SK-N-SH treated with all-trans-retinoic acid at 6 μM for 48 hours (cell line): ENCODE results near the gene LMNA.
"Not testable (repeated sequence)": the region's sequence is repeated elsewhere in the genome, so short reads cannot be mapped to it uniquely, and the experiment has no call there.

Source experiments
- ATAC-seq: fragments of 200-7000 bp; cut with Tn5 transposase; 3 replicates; pipeline ENCODE4 v1.9.1; 2020; ENCODE audit warnings: mild to moderate bottlenecking, moderate library complexity
- ARNTL ChIP-seq: fragments of 450-650 bp; formaldehyde crosslinking; IDR thresholded peaks from 2 replicates; pipeline ENCODE4 v1.5.0; 2020; ENCODE audit warnings: low read depth, mild to moderate bottlenecking, moderate library complexity, borderline replicate concordance
- BACH2 ChIP-seq: fragments of 250-450 bp; sonication (Bioruptor Pico); IDR thresholded peaks from 2 replicates; pipeline ENCODE4 v1.9.0; 2021; ENCODE audit warnings: mild to moderate bottlenecking, borderline replicate concordance
- GLIS3 ChIP-seq: fragments of 250-450 bp; sonication (Bioruptor Pico); IDR thresholded peaks from 2 replicates; pipeline ENCODE4 v1.5.0; 2020; ENCODE audit warnings: mild to moderate bottlenecking, moderate library complexity
- ISL1 ChIP-seq: fragments of 250-450 bp; sonication (Bioruptor Pico); IDR thresholded peaks from 2 replicates; pipeline ENCODE4 v2.1.2; 2022; ENCODE audit warnings: mild to moderate bottlenecking, moderate library complexity
- OSR1 ChIP-seq: fragments of 250-450 bp; sonication (Bioruptor Pico); IDR thresholded peaks from 2 replicates; pipeline ENCODE4 v1.8.0; 2022; ENCODE audit warnings: moderate library complexity, mild to moderate bottlenecking, inconsistent platforms
- PATZ1 ChIP-seq: fragments of 250-450 bp; sonication (Bioruptor Pico); IDR thresholded peaks from 2 replicates; pipeline ENCODE4 v1.8.0; 2020; ENCODE audit warnings: mild to moderate bottlenecking, moderate library complexity, borderline replicate concordance
- POU6F1 ChIP-seq: fragments of 250-450 bp; sonication (Bioruptor Pico); IDR thresholded peaks from 2 replicates; pipeline ENCODE4 v1.8.0; 2021; ENCODE audit warnings: low read depth, mild to moderate bottlenecking, moderate library complexity, borderline replicate concordance
- PPARA ChIP-seq: fragments of 250-450 bp; sonication (Bioruptor Pico); IDR thresholded peaks from 2 replicates; pipeline ENCODE4 v1.5.0; 2020; ENCODE audit warnings: mild to moderate bottlenecking, borderline replicate concordance
- RARB ChIP-seq: fragments of 250-450 bp; sonication (Bioruptor Pico); IDR thresholded peaks from 2 replicates; pipeline ENCODE4 v1.8.0; 2021; ENCODE audit warnings: mild to moderate bottlenecking, moderate library complexity
- SNAI2 ChIP-seq: fragments of 250-450 bp; sonication (Bioruptor Pico); IDR thresholded peaks from 2 replicates; pipeline ENCODE4 v1.5.0; 2020; ENCODE audit warnings: mild to moderate bottlenecking, moderate library complexity
- TOX ChIP-seq: fragments of 250-450 bp; sonication (Bioruptor Pico); IDR thresholded peaks from 2 replicates; pipeline ENCODE4 v1.8.0; 2021; ENCODE audit warnings: mild to moderate bottlenecking, moderate library complexity, borderline replicate concordance
- ZC3H10 ChIP-seq: fragments of 250-450 bp; sonication (Bioruptor Pico); IDR thresholded peaks from 2 replicates; pipeline ENCODE4 v1.5.1; 2021; ENCODE audit warnings: mild to moderate bottlenecking, moderate library complexity
- ZFP3 ChIP-seq: fragments of 250-450 bp; sonication (Bioruptor Pico); IDR thresholded peaks from 2 replicates; pipeline ENCODE4 v1.5.0; 2020; ENCODE audit warnings: mild to moderate bottlenecking, moderate library complexity
- ZFP30 ChIP-seq: fragments of 450-650 bp; formaldehyde crosslinking; IDR thresholded peaks from 2 replicates; pipeline ENCODE4 v1.5.0; 2022; ENCODE audit warnings: mild to moderate bottlenecking, moderate library complexity
- ZNF565 ChIP-seq: fragments of 450-650 bp; formaldehyde crosslinking; conservative IDR thresholded peaks from 2 replicates; pipeline ENCODE4 v1.5.0; 2020; ENCODE audit warnings: low read depth, mild to moderate bottlenecking, moderate library complexity
- ZNF70 ChIP-seq: fragments of 450-650 bp; formaldehyde crosslinking; IDR thresholded peaks from 2 replicates; pipeline ENCODE4 v1.5.0; 2020; ENCODE audit warnings: mild to moderate bottlenecking, moderate library complexity

The LMNA gene

GRCh38 chr1:156112276-156113137 lies 2.0 kb upstream of the LMNA start:
- TF ChIP-seq ZC3H10 (CRISPR knock-in tag) (0 out of 2 replicates have a peak, but pooled peaks have one; percentile 14), BACH2 (CRISPR knock-in tag) (no peak)
- TF ChIP-seq, all 23 proteins: peak for 1
- no peak for ATAC-seq

GRCh38 chr1:156113282-156113950 lies 1.1 kb upstream of the LMNA start:
- no peak for TF ChIP-seq ZFP3 (CRISPR knock-in tag)
- no peak for TF ChIP-seq ARNTL (CRISPR knock-in tag)
- TF ChIP-seq BACH2 (CRISPR knock-in tag), result no peak
- no peak for TF ChIP-seq RARB (CRISPR knock-in tag)
- no peak for TF ChIP-seq SNAI2 (CRISPR knock-in tag)
- no peak for TF ChIP-seq PPARA (CRISPR knock-in tag)
- no peak for TF ChIP-seq POU6F1 (CRISPR knock-in tag)
- TF ChIP-seq ISL1 (CRISPR knock-in tag), result no peak
- no peak for TF ChIP-seq ZC3H10 (CRISPR knock-in tag)
- no peak for TF ChIP-seq OSR1 (CRISPR knock-in tag)
- no peak for TF ChIP-seq PATZ1 (CRISPR knock-in tag)
- TF ChIP-seq GLIS3 (CRISPR knock-in tag), result no peak
- no peak for TF ChIP-seq TOX (CRISPR knock-in tag)
- no peak for TF ChIP-seq ZFP30 (CRISPR knock-in tag)
- ATAC-seq, result peak; percentile 24

- TF ChIP-seq ZNF565 (no peak), PPARA (CRISPR knock-in tag) (no peak), PATZ1 (CRISPR knock-in tag) (no peak)
- ATAC-seq, result no peak
Measured at GRCh38 chr1:156114919-156115513, 505 bp downstream of the LMNA start.

GRCh38 chr1:156115514-156116374 lies 1.2 kb downstream of the LMNA start:
- ATAC-seq, result peak; percentile 6
- TF ChIP-seq ZC3H10 (CRISPR knock-in tag) (0 out of 2 replicates have a peak, but pooled peaks have one; percentile 37), ZNF70 (CRISPR knock-in tag) (no peak), PATZ1 (CRISPR knock-in tag) (peak; percentile 66; the same call in 1 of the 2 replicates)
- TF ChIP-seq, all 23 proteins: peak for 2

GRCh38 chr1:156116731-156117130 lies 2.2 kb downstream of the LMNA start:
- ATAC-seq, result not testable (repeated sequence)
